Suppressor macrophage (primary cell): ENCODE results near the gene NOP16.

Source experiments
- DNase-seq, 4 experiments: peaks; one replicate each; pipeline ENCODE4 v3.0.0-alpha.2; 2020 to 2022

Gene NOP16

DNA sequence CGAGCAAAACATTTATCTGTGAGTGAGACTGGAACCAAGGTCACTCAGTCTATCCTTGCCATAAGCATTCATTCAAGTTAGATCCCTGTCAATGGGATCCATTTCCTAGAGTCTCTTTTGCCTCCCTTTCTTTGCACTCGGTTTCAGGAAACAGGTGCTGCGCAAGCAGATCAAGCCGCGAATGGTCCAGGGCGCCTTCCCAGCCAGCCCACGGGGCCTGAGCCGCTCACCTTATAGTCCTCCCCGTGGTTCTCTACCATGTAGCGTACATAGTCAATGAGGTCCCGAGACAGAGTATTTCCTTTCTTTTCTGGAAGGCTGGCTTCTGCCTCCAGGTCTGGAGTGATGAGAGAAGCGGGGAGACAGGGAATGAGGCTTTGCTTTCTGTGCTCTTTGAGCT lies 3.4 kb downstream of the NOP16 start:
- DNase-seq: no peak

DNA sequence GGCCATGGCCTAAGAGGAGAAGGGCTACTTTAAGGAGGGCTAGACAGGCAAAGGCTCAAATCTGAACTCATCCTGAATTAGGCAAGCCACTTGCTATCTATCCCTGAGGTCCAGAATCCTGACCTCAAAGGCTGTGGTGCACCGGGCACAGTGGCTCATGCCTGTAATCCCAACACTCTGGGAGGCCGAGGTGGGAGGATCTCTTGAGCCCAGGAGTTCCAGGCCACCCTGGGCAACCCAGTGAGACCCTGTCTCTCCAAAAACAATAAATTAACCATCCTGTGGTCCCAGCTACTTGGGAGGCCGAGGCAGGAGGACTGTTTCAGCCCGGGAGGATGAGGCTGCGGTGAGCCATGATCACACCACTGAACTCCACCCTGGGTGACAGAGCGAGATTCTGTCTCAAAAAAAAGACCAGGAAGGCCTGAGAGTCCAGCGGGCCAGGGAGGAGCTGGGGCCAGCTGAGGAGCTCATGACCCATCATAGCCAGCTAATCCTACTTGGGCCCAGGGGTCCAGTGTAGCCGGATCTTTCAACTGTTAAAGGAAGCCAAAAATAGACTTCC lies 4.0 kb downstream of the NOP16 start:
- no peak for DNase-seq

DNA sequence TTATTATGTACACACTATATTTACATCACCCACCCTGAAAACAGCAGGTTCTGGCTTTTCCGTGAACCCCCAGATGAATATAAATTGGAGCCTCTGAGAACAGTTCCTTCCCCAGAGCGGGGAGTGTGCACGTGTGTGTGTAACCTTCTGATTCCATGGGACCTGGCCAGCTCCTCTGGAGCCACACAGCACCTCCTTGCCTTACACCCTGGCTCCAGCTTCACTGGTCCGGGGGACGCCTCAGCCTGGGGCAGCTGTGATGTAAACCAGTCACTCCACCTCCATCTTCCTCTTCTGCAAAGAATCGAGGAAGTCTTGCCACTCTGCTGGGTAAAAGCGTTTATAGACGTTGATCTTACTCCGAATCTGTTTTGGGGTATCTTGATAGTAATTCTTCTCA lies 4.4 kb downstream of the NOP16 start:
- peak in 1 of 4 experiments; percentile 18 for DNase-seq

DNA sequence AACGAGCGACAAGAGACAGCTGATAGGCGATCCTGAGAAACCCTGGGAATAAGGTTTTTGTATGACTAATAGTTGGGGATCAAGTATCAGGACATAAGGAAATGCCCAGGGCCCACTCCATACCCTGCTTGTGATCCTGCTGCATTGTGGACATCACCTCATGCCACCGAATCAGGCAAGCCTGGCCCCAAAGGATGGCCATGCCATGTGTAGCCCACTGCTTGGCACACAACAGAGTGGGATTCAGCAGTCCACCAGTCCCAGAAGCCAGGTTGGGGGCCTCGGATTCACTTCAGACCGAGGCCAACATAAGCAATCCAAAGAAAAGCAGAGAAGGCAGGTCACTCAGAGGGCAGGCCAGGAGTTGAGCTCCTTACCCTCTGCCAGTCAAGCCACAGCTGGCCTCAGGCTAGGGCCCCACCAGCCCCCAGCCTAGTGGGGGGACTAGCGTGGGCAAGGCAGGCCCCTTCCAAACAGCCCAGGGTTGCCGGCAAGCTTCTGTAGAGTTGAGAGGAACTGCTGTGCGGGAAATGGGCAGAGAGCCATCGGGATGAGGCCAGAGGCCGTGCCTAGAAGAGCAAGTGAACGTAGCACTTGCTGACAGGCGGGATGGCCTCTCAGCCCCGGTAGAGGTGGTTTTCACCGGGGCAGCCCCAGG lies 5.0 kb downstream of the NOP16 start:
- DNase-seq: no peak

DNA sequence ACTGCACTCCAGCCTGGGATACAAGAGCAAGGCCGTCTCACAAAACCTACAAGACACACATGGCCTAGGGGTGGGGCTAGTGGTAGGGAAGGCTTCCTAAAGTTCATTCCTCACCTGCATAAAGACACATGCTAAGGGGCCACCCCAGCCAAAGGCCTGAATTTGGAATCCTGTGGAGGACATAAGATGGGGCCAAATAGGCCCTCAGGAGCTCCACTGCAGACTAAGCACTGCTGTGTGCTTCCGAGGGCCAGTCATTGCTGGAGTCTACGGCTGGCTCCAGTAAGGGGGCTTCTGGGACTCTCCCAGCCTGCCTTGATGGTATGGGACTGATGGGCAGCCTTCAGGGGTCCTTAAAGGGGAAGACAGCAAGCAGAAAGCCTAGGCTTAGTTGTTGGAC lies 5.7 kb downstream of the NOP16 start:
- no peak for DNase-seq

DNA sequence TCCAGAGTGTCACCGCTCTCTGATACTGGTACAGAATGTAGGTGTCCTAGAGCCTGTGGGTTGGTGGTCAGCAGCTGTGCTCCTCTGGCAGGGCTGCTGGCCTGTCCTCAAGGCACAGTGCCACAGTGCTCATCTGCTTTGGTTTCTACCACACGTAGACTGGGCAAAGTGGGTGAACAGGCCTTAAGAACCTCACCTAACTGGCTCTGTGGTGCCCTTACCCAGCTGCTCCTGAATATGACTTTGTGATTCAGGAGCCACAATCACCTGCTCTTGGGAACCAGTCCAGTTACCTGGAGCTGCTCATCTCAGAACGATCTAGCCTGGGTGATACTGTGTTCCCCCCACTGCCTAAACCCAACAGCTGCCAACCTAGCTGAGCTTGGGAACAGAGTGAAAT lies 6.4 kb downstream of the NOP16 start:
- no peak for DNase-seq

DNA sequence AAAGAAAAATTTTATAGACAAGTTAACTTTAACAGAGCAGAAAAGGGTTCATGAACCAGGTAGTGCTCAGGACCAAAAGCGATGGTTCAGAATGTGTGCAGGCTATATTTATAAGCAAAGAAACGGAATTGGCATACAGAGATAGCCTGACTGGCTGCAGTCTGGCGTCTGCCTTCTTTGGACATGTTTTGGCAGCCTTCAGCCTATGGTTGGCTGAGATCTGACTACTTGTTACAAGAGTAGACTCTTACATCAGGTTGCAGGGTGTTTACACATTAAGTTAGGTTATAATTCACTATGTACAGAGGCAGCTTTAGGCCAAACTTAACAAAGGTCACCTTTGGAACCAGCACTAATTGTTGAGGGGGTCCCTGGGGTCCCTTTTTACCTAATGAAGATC lies 7.0 kb downstream of the NOP16 start:
- DNase-seq: no peak

DNA sequence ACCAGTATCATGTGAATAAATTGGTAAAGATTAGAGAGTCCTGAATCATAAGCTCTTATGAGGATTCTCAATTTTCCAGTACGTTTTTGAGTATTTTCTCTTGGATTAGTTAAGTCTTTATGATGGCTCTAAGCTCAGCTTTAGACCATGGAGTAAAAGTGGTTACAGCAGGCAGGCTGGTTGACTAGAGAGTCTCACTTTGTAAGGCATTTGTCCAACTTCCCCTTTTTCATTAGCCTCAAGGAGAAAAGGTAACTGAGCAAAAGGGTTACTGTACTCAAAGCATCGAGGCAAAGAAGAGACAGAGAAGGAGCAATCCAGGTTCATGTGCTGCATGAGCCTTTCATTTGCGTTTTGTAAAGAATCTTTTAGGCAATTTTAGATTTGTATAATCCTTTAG lies 8.5 kb downstream of the NOP16 start:
- DNase-seq: peak in 1 of 4 experiments; percentile 11

DNA sequence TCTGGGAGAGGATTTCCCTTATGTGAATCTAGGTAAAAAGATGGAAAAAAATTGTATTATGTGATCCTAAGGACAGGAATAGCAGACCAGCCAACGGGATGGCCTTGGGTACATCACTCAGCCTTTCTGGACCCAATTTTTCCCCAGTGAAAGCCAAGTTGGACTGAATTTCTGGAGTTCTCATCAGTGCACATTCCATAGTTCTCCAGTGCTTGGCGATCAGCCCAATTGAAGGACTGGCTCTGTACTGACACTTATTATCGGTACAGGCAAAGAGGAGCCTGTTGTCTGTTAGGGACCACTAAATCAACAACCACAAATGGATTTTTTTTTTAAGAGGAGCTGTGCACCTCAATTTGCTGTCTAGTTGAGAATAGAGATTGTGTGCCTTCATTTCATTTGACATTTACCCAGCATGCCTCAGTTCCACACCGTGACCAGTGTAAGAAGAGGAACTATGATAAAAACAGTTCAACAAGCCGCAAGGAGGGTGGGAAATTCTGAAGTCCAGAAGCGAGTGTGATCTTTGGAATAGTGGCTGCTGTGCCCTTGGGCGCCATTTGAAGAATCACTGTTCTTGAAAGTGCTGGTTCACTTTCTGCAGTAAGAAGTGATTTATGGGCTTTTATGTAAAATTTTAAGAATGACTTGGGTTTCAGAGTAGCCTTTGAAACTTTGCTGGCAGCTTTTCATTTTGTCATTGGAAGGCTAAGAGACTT lies 15.1 kb downstream of the NOP16 start:
- peak in 3 of 4 experiments; percentile 11 to 41 (median 26) for DNase-seq

DNA sequence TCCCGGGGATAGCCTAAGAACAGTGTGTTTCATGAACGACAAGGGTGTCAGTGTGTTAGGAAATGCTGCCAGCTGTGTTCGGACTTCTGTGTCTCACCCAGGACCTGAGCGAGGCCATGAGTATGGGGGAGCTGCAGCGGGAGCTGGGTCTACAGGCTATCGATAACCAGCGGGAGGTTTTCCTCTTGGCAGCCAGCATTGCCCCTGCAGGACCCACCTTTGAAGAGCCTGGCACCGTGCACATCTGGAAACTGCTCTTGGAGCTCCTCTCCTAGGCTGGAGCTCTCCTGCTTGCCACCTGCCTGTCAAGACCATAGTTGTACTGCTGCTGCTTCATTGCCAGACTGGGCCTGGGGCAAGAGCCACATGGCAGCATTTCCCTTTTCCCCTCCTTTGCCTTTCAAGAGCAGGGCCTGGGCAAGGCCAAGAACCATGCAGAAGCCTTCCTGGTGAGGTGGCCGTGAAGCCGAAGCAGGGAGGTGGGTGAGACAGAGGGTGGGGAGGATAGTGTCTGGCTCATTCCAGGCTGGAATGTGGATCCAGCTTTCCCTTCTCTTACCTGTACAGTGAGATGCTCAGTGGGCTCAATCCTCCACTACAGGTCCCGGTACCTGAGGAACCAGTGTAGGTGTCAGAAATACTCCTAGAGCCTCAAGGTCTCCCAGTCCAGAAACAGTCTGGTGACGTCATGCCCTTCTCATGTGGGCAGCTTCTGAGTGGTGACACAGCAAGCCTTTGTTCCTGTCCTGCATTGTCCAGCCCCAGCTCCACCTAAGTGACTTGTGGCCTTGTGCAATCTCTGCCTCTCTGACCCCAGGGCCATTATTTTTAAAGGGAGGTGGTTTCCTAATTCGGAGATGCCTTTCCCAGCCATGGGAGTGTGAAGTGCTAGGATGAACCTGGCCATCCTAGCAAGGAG lies 16.5 kb downstream of the NOP16 start:
- DNase-seq: peak; percentile 57 to 76 (median 70)

DNA sequence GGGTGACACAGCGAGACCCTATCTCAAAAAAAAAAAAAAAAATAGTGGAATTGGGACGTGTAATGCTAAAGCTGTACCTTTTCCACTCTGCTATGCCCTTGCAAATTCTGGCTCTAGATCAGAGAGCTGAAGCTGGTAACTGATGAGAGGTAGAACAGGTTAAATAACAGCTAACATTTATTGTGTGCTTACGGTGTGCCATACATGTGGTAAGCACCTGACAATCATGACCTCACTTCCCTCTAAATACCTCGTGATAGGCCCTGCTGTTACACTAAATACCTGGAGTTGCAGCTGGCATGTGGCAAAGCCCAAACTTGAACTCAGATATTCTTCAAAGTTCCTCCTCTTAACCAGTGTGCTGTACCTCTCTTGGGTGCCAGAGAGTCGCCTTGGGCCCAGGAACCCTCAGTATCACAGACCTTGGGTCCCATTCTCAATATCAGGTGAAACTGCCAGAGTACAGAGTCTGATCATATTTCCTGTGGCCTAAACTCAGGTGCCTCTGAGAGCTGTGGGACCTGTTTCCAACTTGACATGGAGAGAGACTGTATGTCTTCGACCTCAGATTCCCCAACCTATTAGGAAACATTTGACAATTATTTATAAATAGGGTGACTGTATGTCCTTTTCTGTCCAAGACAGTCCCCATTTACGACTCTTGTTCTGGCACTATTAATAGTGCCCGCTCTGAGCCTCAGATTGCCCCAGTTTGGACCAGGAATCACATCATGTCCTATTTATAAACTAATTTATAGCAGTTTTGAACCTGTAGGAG lies 18.3 kb downstream of the NOP16 start:
- no peak for DNase-seq

DNA sequence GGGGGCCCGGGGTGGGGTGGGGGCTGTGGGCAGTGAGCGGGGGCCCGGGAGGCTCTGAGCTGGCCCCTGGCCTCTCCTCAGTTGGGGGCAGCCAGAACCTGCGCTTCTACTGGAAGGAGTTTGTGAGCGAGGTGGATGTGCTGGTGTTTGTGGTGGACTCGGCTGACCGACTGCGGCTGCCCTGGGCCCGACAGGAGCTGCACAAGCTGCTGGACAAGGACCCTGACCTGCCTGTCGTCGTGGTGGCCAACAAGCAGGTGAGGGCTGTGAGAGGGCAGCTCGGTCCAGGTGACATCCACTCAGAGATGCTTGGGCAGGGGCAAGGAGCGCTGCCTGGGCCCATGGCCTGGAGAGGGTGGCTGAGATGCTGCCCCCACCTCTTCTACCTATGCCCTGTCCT lies 19.7 kb downstream of the NOP16 start:
- no peak for DNase-seq

DNA sequence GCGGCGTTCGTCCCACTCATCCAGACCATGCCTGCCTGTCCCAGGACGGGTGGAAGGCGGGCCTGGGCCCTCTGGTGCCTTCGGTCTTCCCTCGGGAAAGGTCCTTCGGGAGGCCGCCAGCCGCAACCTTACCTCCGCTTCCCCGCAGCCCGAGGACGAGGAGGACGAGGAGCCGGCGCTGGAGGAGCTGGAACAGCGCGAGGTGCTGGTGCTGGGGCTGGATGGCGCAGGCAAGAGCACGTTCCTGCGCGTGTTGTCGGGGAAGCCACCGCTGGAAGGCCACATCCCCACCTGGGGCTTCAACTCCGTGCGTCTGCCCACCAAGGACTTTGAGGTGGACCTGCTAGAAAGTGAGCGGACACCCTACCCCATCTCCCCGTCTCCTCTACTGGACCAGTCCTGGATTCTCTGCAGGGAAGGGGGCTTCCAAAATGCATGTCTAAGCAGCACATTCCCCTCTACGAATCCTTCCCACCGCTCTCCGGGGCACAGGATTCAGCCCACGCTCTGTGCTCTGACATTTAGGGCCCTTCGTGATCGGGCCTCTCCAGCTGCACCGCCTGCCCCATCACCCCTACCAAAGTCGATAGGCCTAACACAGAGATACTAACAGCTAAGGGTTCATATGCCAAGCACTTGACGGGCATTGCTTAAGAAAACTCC lies 22.0 kb downstream of the NOP16 start:
- DNase-seq: no peak

DNA sequence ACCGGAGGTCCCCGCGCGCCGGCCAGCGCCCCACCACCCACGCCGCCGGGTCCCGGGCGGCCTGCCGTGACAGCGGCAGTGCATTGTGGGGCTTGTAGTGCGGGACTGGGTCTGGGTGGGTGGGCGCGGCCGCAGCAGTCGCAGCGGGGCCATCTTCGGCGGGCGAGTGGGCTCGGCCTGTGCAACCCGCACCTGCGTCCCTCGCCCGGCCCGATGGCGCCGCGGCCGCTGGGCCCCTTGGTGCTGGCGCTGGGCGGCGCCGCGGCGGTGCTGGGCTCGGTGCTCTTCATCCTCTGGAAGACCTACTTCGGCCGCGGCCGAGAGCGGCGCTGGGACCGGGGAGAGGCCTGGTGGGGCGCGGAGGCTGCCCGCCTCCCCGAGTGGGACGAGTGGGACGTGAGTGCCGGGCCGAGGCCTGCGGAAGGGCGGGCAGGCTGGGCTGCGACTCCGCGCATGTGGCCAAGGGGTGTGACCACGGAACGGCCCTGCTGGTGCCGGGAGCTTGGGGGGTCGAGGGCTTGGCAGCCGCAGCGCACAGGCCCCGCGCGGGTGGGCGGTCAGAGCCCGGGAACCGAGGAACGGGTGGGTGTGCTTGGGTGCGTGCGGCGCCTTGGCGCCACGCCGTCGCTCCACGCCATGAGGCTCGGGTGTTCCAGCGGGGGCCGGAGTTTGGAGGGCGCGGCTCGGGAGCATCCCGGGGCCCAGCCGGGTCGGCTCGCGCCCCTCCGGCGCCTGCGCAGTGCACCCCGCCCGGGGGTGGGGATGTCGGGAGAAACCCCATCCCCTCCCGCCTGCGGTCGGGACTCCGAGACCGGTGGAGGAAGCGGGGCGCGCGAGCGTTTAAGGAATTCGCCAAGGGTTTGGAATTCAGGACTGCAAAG lies 22.8 kb downstream of the NOP16 start, which contains the start of gene ARL10:
TSS of gene ARL10 (plus strand) at position 137 of the 881 bp plus-strand sequence. CDS start at position 214, 77 bp downstream.
- DNase-seq: peak; percentile 26 to 64 (median 40)

DNA sequence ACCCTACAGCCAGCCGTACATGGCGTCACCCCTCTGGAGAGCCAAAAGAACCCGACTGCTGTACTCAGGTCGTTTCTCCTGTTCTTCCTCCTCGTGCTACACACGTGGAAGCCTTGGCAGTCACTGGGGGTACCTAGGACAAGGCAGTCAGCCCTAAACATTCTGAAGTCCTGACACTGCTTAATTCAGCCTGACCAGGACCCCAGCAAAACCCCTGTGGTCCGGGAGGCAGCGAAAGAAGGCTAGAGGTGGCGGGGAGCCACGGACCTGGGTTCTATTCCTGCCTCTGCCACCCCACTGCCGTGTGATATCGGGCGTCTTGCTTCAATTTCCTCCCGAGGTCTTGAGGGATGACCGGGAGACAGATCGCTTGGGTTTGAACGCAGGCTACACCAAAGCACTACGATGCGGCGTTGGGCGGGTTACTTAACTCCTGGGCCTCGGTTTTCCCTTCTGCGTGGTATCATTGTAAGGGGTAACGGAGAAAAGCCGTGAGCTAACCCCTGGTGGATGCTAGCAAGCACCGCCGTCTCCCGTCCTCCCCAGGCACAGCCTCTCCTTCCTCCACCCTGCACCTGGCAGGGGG lies 23.5 kb downstream of the NOP16 start:
- DNase-seq: no peak

DNA sequence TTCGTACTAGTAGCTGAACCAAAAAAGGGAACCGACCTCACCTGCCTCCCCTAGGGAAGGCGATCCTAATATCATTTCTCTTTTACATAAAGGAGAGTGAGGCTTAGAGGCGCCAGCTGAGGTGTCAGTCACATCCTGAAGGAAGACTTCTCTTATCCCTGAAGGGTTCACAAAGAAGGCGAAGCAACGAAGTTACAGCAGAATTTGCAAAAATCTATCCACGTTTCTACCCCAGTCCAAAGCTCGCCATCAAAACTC lies 26.2 kb downstream of the NOP16 start:
- no peak for DNase-seq

DNA sequence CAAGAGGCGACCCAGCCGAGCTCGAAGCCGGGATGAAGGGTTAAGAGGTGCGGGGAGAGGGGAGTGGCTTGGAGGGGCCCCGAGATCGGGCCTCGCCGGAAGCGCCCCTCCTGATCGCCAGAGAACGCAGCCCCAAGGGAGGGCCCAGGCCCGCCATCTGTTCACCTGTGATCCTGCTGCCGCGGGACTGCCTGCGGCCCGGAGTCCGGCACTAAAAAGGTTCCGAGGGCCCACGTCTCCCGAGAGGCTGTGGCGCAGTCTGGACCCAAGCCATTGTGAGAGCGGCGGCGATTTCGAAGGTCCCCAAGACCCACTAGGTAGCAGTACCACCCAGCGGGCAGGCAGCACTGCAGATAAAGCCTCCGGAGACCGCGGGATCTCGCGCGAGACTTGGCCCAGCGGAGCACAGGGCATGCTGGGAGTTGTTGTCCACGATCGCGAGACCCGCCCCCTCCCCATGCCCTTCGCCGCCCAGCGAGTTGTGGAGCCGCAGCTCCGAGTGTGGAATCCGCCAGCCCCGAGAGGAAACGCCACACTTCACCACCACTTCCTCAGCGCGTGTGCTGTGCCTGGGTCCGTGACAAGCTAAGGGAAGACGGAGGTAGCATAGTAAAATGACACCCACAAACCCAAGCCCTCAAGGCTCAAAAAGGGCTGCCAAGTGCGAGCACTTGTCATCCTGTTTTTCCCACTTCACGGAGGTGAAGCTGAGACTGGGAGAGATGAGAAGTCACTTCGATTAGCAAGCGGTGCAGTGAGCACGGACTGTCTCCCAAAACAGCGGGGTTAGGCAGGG lies 26.8 kb downstream of the NOP16 start, which contains the start of gene KIAA1191:
TSS of gene KIAA1191 (minus strand) at position 328 of the 796 bp plus-strand sequence. CDS start 2,256 bp downstream, outside the sequence.
- DNase-seq: peak; percentile 94 to 97 (median 95)

DNA sequence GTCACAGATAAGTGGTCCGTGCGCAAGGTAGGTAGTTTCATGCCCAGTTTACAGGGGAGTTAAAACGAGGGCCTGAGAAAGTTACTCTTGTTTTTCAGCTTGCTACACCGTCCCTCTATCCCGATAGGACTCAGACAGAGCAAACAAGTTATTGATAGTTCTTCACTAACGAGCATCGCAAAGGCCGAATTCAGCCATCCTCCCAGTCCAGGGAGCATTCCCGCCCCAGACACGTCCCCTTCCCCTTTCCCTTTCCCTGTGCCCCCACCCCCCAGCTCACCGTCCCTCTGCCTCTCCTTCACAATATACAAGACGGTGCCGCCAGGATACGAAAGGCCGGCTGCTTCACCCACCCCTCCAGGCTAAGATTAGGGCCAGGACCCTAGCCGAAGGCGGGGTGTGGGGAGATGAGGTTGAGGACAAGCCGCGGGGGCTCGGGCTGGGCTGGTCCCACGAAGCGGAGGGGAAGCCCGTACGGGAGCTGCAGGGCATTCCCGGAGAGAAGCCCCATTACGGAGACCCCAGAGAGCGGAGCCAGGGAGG lies 27.4 kb downstream of the NOP16 start:
- peak in 3 of 4 experiments; percentile 3 to 32 (median 15) for DNase-seq

DNA sequence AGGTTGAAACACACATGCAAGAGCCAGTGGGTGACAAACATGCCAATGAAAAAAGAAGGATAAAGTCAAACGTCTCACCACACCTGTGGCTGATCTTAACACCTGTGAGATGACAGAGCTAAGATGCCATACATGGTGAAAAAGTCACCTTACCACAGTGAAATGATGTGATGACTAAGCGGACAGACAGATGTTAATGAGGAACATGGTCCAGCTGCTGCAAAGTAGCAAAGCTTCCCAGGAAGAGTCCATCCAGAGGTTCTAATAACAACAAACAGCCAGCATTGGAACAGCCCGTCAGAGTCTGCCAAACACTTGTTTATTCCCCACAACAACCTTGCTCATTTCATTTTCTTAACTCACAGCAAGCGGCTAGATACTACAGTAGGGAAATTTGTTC lies 28.7 kb downstream of the NOP16 start:
- no peak for DNase-seq
